Activated naive CD8-positive, alpha-beta T cell (primary cell): ENCODE measurements around the gene ITGB8.

Experiments
- H3K27ac Mint-ChIP-seq: one replicate; pipeline ENCODE4 v1.8.0; 2021; ENCODE audit warnings: mixed read lengths
- H3K27me3 Mint-ChIP-seq: one replicate; pipeline ENCODE4 v1.8.0; 2021; ENCODE audit warnings: mixed read lengths
- H3K36me3 Mint-ChIP-seq: one replicate; pipeline ENCODE4 v1.8.0; 2021; ENCODE audit warnings: mixed read lengths
- H3K4me1 Mint-ChIP-seq: one replicate; pipeline ENCODE4 v1.8.0; 2021; ENCODE audit warnings: low read depth, mixed read lengths
- H3K4me3 Mint-ChIP-seq: one replicate; pipeline ENCODE4 v1.8.0; 2021; ENCODE audit warnings: mild to moderate bottlenecking, mixed read lengths
- H3K9me3 Mint-ChIP-seq: one replicate; pipeline ENCODE4 v1.8.0; 2021; ENCODE audit warnings: low read depth, mixed read lengths

Gene ITGB8

GRCh38 chr7:20456701-20457100, 126.0 kb downstream of the ITGB8 start:
- H3K9me3 Mint-ChIP-seq: no peaks in the 10 kb centered on the region
- H3K4me3 Mint-ChIP-seq: no peak overlapping the region
- no peaks in the 10 kb centered on the region for H3K4me1 Mint-ChIP-seq
- no peaks in the 10 kb centered on the region for H3K27me3 Mint-ChIP-seq
- no peak overlapping the region for H3K27ac Mint-ChIP-seq
- no peaks in the 10 kb centered on the region for H3K36me3 Mint-ChIP-seq

DNA sequence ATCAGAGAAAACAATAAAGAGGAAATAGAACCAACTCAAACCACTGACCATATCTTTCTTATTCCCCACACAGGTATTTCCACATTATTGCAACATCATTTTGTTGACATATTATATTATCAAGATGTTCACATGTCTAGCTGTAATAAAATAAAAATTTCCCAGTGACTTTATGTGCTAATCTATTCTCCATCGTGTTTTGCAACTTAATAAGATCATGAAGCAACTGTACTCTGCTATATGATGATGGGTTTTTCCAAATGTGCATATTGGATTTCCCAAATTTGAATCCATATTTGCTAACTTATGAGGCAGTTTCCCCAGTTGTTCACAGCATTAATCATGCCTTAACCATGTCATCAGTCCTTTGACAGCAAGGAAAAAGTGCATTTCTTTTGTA, 127.8 kb downstream of the ITGB8 start:
- H3K4me1 Mint-ChIP-seq: no peaks in the 10 kb centered on the region
- no peaks in the 10 kb centered on the region for H3K9me3 Mint-ChIP-seq
- no peaks in the 10 kb centered on the region for H3K27me3 Mint-ChIP-seq
- no peaks in the 10 kb centered on the region for H3K36me3 Mint-ChIP-seq
- no peak overlapping the region for H3K27ac Mint-ChIP-seq
- no peak overlapping the region for H3K4me3 Mint-ChIP-seq

- no peak overlapping the region for H3K4me3 Mint-ChIP-seq
- no peak overlapping the region for H3K27ac Mint-ChIP-seq
- H3K9me3 Mint-ChIP-seq: no peaks in the 10 kb centered on the region
- no peaks in the 10 kb centered on the region for H3K36me3 Mint-ChIP-seq
- H3K4me1 Mint-ChIP-seq: no peaks in the 10 kb centered on the region
- no peaks in the 10 kb centered on the region for H3K27me3 Mint-ChIP-seq
Measured at GRCh38 chr7:20459419-20459818, 128.7 kb downstream of the ITGB8 start.

GRCh38 chr7:20464891-20465290, 134.2 kb downstream of the ITGB8 start:
- Mint-ChIP-seq H3K36me3 (no peaks in the 10 kb centered on the region), H3K27ac (no peak overlapping the region)

More at GRCh38 chr7:20464891-20465290, 134.2 kb downstream of the ITGB8 start:
- Mint-ChIP-seq H3K4me3 (no peak overlapping the region), H3K9me3 (no peaks in the 10 kb centered on the region), H3K27me3 (no peaks in the 10 kb centered on the region), H3K4me1 (no peaks in the 10 kb centered on the region)
